GM21825 (cell line): ENCODE measurements around the gene SLC25A17.
"Not testable (repeated sequence)": the region's sequence is repeated elsewhere in the genome, so short reads cannot be mapped to it uniquely, and the experiment has no call there.

Experiments
- ATAC-seq: cut with Tn5 transposase; IDR thresholded peaks from one replicate; pipeline ENCODE4 v1.9.1; 2021; ENCODE audit warnings: mild to moderate bottlenecking, moderate library complexity; ENCODE audit not compliant: unreplicated experiment

SLC25A17 gene

GRCh38 chr22:40819599-40820140, 524 bp upstream of the SLC25A17 start:
- no peak for ATAC-seq

- ATAC-seq = no peak
Observed at GRCh38 chr22:40818192-40818746, 877 bp downstream of the SLC25A17 start.

GRCh38 chr22:40817737-40818136, 1.4 kb downstream of the SLC25A17 start:
- ATAC-seq = no peak

GRCh38 chr22:40813912-40814315, 5.2 kb downstream of the SLC25A17 start:
- ATAC-seq = no peak

GRCh38 chr22:40808018-40808841, 10.9 kb downstream of the SLC25A17 start:
- ATAC-seq = no peak

DNA sequence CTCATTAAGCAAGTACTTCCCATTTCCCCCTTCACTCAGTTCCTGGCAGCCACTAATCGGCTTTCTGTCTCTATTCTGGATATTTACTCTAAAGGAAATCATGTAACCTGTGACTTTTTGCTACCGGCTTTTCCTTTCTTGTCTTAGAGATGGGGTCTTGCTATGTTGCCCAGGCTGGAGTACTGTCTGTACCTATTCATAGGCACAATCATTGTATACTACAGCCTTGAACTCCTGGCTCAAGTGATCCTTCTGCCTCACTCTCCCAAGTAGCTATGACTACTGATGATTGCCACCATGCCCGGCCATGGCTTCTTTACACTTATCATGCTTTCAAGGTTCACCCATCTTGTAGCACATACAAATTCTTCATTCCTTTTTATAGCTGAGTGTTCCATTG, 12.4 kb downstream of the SLC25A17 start:
- ATAC-seq = no peak

- no peak for ATAC-seq
Observed at GRCh38 chr22:40805699-40806203, 13.4 kb downstream of the SLC25A17 start.

DNA sequence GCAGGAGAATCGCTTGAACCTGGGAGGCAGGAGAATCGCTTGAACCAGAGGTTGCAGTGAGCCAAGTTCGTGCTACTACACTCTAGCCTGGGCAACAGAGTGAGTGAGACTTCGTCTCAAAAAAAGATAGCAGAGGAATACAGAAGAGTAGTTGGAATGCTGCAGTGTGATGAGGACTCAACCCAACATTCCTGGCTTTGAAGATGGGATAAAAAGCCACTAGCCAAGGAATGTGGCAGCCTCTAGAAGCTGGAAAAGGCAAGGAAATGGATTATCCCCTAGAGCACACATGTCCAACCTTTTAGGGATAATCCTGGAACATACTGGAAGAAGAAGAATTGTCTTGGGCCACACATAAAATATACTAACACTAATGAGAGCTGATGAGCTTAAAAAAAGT, 13.9 kb downstream of the SLC25A17 start:
- no peak for ATAC-seq

DNA sequence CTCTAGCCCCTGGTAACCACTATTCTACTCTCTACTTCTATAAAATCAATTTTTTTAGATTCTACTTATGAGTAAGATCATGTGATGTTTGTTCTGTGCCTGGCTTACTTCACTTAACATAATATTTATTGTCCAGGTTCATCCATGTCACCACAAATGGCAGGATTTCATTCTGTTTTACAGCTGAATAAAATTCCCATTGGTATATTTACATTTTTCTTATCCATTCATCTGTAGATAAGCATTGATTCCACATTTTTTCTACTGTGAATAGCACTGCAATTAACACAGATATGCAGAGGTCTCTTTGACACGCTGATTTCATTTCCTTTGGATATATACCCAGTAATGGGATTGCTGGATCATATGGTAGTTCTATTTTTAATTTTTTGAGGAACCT, 15.8 kb downstream of the SLC25A17 start:
- ATAC-seq = no peak

DNA sequence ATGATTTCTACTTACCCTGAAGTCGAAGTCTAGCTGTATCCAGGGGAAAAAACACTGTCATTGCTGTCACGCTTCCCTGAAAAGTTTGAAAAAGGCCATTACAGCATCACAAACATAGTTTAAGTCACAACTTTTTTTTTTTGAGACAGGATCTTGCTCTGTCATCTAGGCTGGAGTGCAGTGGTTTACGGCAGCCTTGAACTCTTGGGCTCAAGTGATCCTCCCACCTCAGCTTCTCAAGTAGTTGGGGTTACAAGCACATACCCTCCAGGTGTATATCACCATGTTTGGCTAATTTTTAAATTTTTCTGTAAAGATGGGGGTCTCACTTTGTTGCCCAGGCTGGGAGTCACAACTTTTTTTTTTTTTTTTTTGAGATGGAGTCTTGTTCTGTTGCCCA, 20.1 kb downstream of the SLC25A17 start:
- no peak for ATAC-seq

GRCh38 chr22:40797427-40797826, 21.7 kb downstream of the SLC25A17 start:
- no peak for ATAC-seq

DNA sequence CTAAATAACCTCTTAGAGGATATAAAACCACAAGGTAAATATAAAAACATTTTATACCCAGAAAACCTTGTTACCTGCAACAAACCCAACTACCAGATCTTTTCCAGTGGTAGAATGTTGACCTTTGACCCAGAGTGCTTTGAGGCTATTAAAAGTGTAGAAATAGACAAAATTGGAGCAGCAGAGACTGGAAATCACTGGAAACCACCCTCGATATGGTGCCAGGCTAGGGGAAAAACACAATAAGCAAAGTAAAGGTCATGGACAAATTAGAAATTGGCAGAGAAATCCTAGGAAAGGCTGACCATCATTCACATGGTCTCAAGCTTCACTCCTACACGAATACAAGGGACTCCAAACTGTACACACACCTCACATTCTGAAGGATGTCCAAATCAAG, 26.7 kb downstream of the SLC25A17 start:
- no peak for ATAC-seq

- ATAC-seq = no peak
Observed at GRCh38 chr22:40791241-40791640, 27.9 kb downstream of the SLC25A17 start.

- ATAC-seq = no peak
Observed at GRCh38 chr22:40789131-40789530, 30.0 kb downstream of the SLC25A17 start.

DNA sequence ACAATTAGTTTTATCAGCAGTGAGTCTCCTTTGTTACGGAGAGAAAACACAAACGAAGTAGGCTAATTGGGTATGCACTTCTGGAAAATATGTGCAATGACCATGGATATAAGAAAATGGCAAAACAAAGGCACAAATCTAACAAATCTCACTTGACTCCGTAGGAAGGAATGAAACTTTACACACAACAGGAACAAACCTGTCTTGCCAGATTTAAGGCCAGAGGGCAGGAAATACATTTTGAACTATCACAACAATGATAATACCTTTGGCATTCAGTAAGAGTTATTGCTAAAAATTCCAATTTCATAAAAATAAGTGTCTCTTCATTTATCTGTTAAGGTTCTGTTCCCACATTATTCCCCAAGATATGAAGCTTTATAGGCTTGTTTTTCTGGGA, 36.6 kb downstream of the SLC25A17 start:
- ATAC-seq = no peak

DNA sequence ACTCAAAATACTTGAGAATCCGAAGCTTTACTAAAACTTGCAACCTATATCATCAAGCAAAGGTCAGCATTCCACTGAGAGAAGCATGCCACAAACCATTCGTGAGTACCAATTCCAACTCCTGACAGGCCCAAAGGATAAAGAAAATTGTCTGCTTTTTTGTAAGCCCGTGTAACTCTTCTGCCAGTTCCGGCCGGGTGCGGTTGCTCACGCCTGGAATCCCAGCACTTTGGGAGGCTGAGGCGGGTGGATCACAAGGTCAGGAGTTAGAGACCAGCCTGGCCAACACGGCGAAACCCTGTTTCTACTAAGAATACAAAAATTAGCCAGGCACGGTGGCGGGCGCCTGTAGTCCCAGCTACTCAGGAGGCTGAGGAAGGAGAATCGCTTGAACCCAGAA, 37.4 kb downstream of the SLC25A17 start:
- not testable (repeated sequence) for ATAC-seq

- no peak for ATAC-seq
Observed at GRCh38 chr22:40769761-40770160, 49.4 kb downstream of the SLC25A17 start.

- ATAC-seq = no peak
Observed at GRCh38 chr22:40768206-40768605, 50.9 kb downstream of the SLC25A17 start.

DNA sequence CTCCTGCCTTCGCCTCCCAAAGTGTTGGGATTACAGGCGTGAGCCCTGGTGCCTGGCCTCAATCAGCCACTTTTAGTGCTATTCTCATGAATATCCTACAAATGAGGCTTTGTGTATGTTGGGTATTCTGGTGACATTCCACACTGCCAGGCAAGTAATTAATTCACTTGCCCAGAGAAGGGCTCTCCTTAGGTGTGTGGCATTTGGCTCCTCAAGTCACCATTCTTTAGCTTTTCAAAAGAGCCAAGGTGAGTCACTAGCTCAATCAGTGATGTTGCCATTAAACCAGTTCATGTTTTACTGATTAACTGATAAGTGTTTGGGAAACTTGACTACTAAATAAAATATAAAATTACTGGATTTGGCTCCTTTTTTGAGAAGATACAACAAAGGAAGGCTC, 52.2 kb downstream of the SLC25A17 start:
- no peak for ATAC-seq

DNA sequence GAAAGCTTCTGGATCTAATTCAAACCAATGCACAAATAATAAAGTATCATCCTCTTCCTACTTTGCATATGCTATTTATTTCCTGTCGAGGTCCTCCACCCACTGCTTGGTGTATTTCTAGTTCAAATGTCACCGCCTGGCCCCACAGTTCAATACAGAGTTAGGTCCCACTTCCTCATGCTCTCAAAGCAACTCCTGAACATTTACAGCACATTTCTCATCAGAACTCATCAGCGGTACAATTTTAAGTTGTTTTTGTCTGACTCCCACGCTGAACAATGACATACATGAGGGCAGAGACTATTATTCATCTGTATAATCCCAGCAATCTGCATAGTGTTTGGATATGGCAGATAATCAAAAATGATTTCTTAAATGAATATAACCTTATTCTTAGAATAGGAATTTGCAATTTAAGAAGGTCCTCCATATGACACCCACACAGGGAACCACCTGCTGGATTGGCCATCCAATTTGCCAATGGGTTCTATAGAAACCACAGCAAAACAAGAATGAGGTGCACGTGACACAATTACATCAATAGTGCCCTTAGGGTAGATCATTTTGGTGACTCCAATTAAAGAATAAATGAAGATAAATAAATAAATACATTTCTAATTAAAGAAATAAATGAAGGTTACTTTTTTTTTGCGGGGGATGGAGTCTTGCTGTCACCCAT, 54.2 kb downstream of the SLC25A17 start:
- no peak for ATAC-seq

DNA sequence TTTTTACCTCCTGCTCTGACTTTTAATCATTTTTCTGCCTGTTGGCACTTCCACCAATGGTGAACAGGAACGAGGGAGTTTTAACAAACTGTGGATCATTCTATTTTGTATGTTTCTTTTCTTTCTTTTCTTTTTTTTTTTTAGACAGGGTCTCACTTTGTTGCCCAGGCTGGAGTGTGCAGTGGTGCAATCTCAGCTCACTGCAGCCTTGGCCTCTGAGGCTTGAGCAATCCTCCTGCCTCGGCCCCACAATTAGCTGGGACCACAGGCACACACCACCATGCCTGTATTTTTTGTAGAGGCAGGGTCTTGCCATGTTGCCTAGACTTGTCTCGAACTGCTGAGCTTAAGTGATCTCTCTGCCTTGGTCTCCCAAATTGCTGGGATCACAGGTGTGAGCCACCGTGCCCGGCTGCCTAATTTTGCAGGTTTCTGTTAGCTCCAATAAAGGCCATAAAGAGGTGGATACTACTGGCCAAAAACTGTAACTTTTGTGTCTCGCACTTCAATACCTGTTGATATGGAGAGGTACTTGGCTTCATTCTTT, 59.8 kb downstream of the SLC25A17 start:
- no peak for ATAC-seq
